ENCODE measurements around the gene SFMBT1. TPM values are rescaled to one million over a fixed set of nuclear protein-coding genes. Genes with fewer than 3 reads are reported as not detected.

Gene SFMBT1
- total RNA-seq, 4 donors from 2014 or later: 3.3 to 37.9 (median 15.1) TPM

- TF ChIP-seq CTCF (IDR thresholded peaks at IDR 0.05) (peak in 1 of 4 experiments; percentile 3), POLR2A (IDR thresholded peaks at IDR 0.05) (no peak)
- H3K4me3 ChIP-seq: peak overlapping the region in 1 of 2 donors; percentile 8
- H3K36me3 ChIP-seq: no peaks in the 10 kb centered on the region
- H3K9me3 ChIP-seq: no peaks in the 10 kb centered on the region
- DNase-seq: no peak
- no peaks in the 10 kb centered on the region for H3K27me3 ChIP-seq
- H3K27ac ChIP-seq: peak overlapping the region; percentile 50 to 65
- H3K4me1 ChIP-seq: peaks cover 0 to under 1% of the 10 kb centered on the region in 2 donors
- intact Hi-C loops (cut with DNase I; ENCODE audit: low total_unique reads): no loop called here
These were observed 153.1 kb downstream of the SFMBT1 start for GRCh38 chr3:52892625-52893311.

DNA sequence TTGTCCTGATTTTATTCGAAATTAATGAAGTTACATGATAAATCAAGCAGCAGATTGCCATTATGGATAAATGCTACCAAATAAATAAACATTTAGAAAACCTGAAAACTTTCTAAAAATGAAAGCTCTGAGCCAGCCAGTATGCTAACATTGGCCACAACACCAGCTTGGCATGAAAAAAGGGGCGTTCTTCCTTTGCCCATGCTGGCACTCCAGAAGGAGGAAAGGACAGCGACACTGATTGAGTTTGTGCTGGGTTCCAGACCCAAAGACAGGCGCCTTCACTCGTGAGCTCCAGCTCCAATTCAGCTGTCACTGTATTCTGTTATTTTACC lies 153.6 kb downstream of the SFMBT1 start:
- Histone ChIP-seq H3K4me3 (no peak overlapping the region), H3K36me3 (no peaks in the 10 kb centered on the region), H3K27me3 (no peaks in the 10 kb centered on the region), H3K4me1 (no peaks in the 10 kb centered on the region), H3K9me3 (no peaks in the 10 kb centered on the region), H3K27ac (peak overlapping the region; percentile 50 to 65)
- no peak for TF ChIP-seq POLR2A (IDR thresholded peaks at IDR 0.05)
- no peak for TF ChIP-seq CTCF (IDR thresholded peaks at IDR 0.05)
- intact Hi-C loops (cut with DNase I; ENCODE audit: low total_unique reads): no loop called here
- no peak for DNase-seq

- no peaks in the 10 kb centered on the region for H3K4me1 ChIP-seq
These were observed 154.2 kb downstream of the SFMBT1 start for GRCh38 chr3:52891615-52892081.

DNA sequence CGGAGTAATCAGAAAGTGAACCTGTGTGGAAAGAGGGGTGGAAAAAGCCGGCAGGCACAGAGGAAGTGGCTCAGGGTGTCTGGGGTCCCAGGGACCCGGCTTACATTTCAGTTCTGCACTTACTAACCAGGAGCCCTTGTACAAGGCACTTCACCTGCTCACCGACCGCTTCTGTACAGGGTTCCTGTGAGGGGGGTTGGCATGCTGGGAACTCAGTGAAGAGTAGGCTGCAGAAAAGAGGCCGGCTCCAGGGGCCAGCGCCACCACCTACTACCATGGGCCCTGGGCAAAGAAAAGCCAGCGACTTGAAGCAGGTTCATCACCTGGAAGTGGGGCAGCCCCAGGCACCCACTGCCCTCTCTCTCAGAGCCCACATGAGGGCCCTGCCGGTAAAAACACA lies 154.7 kb downstream of the SFMBT1 start:
- TF ChIP-seq POLR2A (IDR thresholded peaks at IDR 0.05) (no peak), CTCF (IDR thresholded peaks at IDR 0.05) (no peak)
- intact Hi-C loops (cut with DNase I; ENCODE audit: low total_unique reads): no loop called here
- Histone ChIP-seq H3K27ac (no peak overlapping the region), H3K9me3 (no peaks in the 10 kb centered on the region), H3K4me3 (no peak overlapping the region), H3K36me3 (no peaks in the 10 kb centered on the region), H3K27me3 (no peaks in the 10 kb centered on the region), H3K4me1 (no peaks in the 10 kb centered on the region)
- no peak for DNase-seq

More at GRCh38 chr3:52891615-52892081, 154.2 kb downstream of the SFMBT1 start:
- peak overlapping the region in 1 of 2 donors; percentile 65 for H3K27ac ChIP-seq
- H3K36me3 ChIP-seq: no peaks in the 10 kb centered on the region
- H3K27me3 ChIP-seq: no peaks in the 10 kb centered on the region
- intact Hi-C loops (cut with DNase I; ENCODE audit: low total_unique reads): no loop called here
- H3K9me3 ChIP-seq: no peaks in the 10 kb centered on the region
- no peak overlapping the region for H3K4me3 ChIP-seq
- DNase-seq: no peak
- TF ChIP-seq POLR2A (IDR thresholded peaks at IDR 0.05) (no peak), CTCF (IDR thresholded peaks at IDR 0.05) (no peak)

- Histone ChIP-seq H3K27ac (no peak overlapping the region), H3K36me3 (no peaks in the 10 kb centered on the region), H3K27me3 (no peaks in the 10 kb centered on the region), H3K9me3 (no peaks in the 10 kb centered on the region), H3K4me1 (no peaks in the 10 kb centered on the region), H3K4me3 (no peak overlapping the region)
- DNase-seq: no peak
- intact Hi-C loops (cut with DNase I; ENCODE audit: low total_unique reads): no loop called here
- TF ChIP-seq POLR2A (IDR thresholded peaks at IDR 0.05) (no peak), CTCF (IDR thresholded peaks at IDR 0.05) (no peak)
These were observed 155.1 kb downstream of the SFMBT1 start for GRCh38 chr3:52890735-52891134.
